Nephron (organoid): Measurements from ENCODE around the gene IL5RA.

ENCODE experiments used
- H3K27ac Mint-ChIP-seq, 3 experiments: 2 replicates each; pipeline ENCODE4 v1.8.0; 2020; ENCODE audit warnings: mixed read lengths in 3 of 3, mild to moderate bottlenecking in 2 of 3, moderate library complexity in 1 of 3
- H3K27me3 Mint-ChIP-seq: 2 replicates; pipeline ENCODE4 v1.8.0; 2021; ENCODE audit warnings: low read depth, mild to moderate bottlenecking, moderate library complexity, mixed read lengths
- H3K36me3 Mint-ChIP-seq: 2 replicates; pipeline ENCODE4 v1.8.0; 2020; ENCODE audit warnings: low read depth, mixed read lengths
- H3K4me1 Mint-ChIP-seq: 2 replicates; pipeline ENCODE4 v1.8.0; 2020; ENCODE audit warnings: mixed read lengths
- H3K4me3 Mint-ChIP-seq, 3 experiments: 2 replicates each; pipeline ENCODE4 v1.8.0; 2020; ENCODE audit warnings: mild to moderate bottlenecking in 3 of 3, mixed read lengths in 3 of 3, moderate library complexity in 2 of 3
- H3K9me3 Mint-ChIP-seq: 2 replicates; pipeline ENCODE4 v1.8.0; 2020; ENCODE audit warnings: mixed read lengths
- TF ChIP-seq, protein P1 (sequence below), 3 experiments: fragments of 200-600 bp; sonication (generic); IDR thresholded peaks; one replicate each; pipeline ENCODE4 v1.5.0; 2021; ENCODE audit warnings: antibody characterized with exemption in 3 of 3; ENCODE audit not compliant: unreplicated experiment in 3 of 3

IL5RA gene

DNA sequence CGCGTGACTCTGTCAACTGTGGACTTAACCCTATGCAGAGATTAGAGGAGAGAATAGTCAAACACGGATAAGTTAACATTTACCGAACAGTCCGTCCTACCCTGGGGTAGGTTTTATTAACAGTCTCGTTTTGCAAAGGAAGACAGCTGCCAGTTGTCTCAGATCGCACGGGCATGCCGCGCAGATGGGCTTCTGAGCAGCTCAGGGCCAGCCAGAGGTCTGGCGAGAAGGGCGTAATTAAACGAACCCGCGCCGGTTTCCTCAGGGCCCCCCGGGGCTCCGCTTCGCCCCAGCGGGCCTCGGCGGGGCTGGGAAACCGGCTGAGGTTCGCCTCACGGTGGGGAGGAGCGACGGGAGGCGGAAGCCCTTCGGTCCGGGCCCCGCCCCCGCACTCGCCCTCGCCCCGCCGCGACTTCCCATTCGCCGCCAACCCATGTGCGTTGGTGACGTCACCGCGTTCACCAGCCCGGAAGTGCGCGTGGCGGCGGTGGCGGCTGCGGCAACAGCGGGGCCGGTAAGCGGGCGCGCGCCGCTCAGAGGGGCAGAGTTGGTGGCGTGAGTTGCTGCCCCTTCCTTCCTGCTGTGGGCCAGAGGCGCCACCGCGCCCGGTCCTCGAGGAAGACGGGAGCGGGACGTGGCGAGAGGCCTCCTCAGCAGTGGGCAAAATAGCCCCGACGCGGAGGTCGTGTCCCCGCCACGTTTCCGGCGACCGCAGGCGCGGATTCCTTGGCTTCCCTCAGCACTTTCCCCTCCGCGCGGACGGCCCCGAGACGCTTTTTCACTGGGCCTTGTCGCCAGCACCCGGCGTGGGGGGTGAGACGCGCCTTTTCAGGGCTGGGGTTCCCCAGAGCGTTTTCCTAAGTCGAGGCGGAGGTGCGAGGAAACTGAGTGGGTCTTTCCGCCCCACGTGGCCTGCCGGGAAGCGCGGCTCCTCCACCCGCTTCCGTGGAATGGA, 16.6 kb upstream of the IL5RA start, which contains the start of gene TRNT1:
Gene TRNT1 (plus strand): TSS at position 464 of the 955 bp plus-strand sequence. CDS start 2,101 bp downstream, outside the sequence.
- peaks cover 28% of the 10 kb centered on the region for H3K36me3 Mint-ChIP-seq
- no peaks in the 10 kb centered on the region for H3K9me3 Mint-ChIP-seq
- no peaks in the 10 kb centered on the region for H3K27me3 Mint-ChIP-seq
- H3K4me1 Mint-ChIP-seq = peaks cover 24% of the 10 kb centered on the region
- TF ChIP-seq, protein P1, sequence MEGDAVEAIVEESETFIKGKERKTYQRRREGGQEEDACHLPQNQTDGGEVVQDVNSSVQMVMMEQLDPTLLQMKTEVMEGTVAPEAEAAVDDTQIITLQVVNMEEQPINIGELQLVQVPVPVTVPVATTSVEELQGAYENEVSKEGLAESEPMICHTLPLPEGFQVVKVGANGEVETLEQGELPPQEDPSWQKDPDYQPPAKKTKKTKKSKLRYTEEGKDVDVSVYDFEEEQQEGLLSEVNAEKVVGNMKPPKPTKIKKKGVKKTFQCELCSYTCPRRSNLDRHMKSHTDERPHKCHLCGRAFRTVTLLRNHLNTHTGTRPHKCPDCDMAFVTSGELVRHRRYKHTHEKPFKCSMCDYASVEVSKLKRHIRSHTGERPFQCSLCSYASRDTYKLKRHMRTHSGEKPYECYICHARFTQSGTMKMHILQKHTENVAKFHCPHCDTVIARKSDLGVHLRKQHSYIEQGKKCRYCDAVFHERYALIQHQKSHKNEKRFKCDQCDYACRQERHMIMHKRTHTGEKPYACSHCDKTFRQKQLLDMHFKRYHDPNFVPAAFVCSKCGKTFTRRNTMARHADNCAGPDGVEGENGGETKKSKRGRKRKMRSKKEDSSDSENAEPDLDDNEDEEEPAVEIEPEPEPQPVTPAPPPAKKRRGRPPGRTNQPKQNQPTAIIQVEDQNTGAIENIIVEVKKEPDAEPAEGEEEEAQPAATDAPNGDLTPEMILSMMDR (IDR thresholded peaks at IDR 0.05; ENCODE audit: unreplicated experiment in 3 of 3) = no peak
- H3K4me3 Mint-ChIP-seq = peak within 1 kb of the TSS; percentile 90 to 97 (median 95)
- H3K27ac Mint-ChIP-seq = peak within 1 kb of the TSS; percentile 92 to 99 (median 99)

DNA sequence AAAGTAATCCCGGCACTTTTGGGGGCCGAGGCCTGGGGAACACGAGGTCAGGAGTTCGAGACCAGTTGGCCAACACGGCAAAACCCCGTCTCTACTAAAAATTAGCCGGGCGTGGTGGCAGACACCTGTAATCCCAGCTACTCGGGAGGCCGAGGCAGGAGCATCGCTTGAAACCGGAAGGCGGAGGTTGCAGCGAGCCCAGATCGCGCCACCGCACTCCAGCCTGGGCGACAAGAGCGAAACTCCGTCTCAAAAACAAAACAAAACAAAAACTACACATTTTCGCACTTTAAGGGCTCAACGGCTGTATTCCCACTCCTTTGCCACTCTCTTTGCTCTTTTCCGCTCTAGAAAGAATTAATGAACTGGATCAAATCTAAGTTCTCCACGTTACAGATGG, 15.8 kb upstream of the IL5RA start:
- TF ChIP-seq, protein P1 (IDR thresholded peaks at IDR 0.05; ENCODE audit: unreplicated experiment in 3 of 3) = no peak
- H3K27me3 Mint-ChIP-seq = no peaks in the 10 kb centered on the region
- H3K4me1 Mint-ChIP-seq = peaks cover 24% of the 10 kb centered on the region
- H3K9me3 Mint-ChIP-seq = no peaks in the 10 kb centered on the region
- peaks cover 23% of the 10 kb centered on the region for H3K36me3 Mint-ChIP-seq
- H3K27ac Mint-ChIP-seq = peak overlapping the region; percentile 92 to 99 (median 99)
- H3K4me3 Mint-ChIP-seq = peak overlapping the region; percentile 90 to 97 (median 95)

DNA sequence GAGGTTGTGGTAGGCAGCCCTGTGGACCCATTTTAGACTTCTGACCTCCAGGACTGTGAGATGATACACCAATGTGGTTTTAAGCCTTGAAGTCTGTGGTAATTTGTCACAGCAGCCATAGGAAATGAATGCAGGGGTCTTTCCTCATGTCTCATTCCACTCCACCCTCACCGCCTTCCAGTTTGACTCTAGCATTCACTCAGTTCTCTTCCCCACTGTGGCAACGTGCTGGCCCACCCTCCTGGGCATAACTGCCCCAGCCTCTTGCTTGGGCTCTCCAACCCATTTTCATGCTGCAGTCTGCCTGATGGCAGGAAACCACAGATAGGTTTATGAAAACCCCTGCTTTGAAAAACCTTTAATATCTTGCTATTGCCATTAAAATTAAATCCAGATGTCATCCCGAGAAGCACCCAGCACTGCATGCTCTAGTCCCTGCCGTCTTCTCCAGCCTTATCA, 9.2 kb upstream of the IL5RA start:
- H3K27ac Mint-ChIP-seq = no peak overlapping the region
- H3K4me3 Mint-ChIP-seq = no peak overlapping the region
- no peaks in the 10 kb centered on the region for H3K27me3 Mint-ChIP-seq
- H3K4me1 Mint-ChIP-seq = no peaks in the 10 kb centered on the region
- no peaks in the 10 kb centered on the region for H3K36me3 Mint-ChIP-seq
- TF ChIP-seq, protein P1 (IDR thresholded peaks at IDR 0.05; ENCODE audit: unreplicated experiment in 3 of 3) = no peak
- H3K9me3 Mint-ChIP-seq = no peaks in the 10 kb centered on the region

DNA sequence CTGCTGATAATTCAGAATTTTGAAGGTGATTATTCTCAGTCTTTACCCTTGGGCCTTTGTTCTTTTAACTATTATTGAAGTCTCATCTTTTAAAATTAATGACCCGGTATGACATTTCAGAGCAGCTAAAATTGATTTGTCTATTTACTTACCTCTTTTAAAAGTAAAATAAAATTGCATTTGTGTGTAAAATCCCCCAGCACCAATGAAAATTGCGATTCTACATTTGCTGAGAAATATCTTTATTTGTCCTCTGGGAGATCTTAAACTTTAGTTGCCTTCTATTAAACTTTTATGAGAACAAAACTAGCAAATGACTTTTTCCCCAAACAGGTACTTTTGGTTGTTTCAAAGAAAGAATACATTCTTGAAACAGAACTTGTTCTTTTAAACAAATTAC, 7.5 kb upstream of the IL5RA start:
- TF ChIP-seq, protein P1 (IDR thresholded peaks at IDR 0.05; ENCODE audit: unreplicated experiment in 3 of 3) = no peak
- no peak overlapping the region for H3K27ac Mint-ChIP-seq
- no peaks in the 10 kb centered on the region for H3K9me3 Mint-ChIP-seq
- no peaks in the 10 kb centered on the region for H3K36me3 Mint-ChIP-seq
- no peak overlapping the region for H3K4me3 Mint-ChIP-seq
- no peaks in the 10 kb centered on the region for H3K4me1 Mint-ChIP-seq
- no peaks in the 10 kb centered on the region for H3K27me3 Mint-ChIP-seq

DNA sequence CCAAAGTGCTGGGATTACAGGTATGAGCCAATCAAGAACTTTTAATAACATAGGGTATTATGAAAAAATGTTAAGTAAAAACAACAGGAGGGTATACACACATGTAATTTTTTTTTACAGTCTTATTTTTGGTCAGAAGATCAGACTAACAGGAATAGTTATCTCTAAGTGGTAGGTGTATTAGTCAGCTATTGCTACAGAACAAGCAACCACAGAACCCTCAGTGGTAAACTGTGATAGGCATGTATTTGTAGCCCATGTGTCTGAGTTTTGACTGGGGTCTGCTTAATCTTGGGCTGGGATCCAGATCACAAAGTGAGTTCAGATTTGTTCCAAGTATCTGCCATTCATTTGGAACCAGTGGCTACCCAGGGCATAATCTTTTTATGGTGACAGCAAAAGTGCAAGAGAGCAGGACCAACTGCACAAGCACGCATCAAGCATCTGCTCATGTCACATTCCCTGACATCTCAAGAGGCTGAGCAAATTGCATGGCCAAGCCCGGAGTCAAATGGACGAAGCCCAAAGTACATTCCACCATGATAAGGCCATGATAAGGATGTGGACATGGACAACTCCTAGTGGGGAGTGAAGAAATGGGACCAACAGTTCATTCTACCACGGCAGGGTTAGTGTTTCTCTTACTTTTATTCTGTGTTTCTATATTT, 3.0 kb upstream of the IL5RA start:
- H3K4me1 Mint-ChIP-seq = no peaks in the 10 kb centered on the region
- H3K4me3 Mint-ChIP-seq = no peak overlapping the region
- H3K27me3 Mint-ChIP-seq = no peaks in the 10 kb centered on the region
- no peaks in the 10 kb centered on the region for H3K36me3 Mint-ChIP-seq
- no peak overlapping the region for H3K27ac Mint-ChIP-seq
- TF ChIP-seq, protein P1 (IDR thresholded peaks at IDR 0.05; ENCODE audit: unreplicated experiment in 3 of 3) = no peak
- H3K9me3 Mint-ChIP-seq = no peaks in the 10 kb centered on the region
